ENCODE data around the gene RNLS. TPM values are rescaled to one million over a fixed set of nuclear protein-coding genes. Genes with fewer than 3 reads are reported as not detected.

RNLS gene
- total RNA-seq, 1 experiment from 2014 or later: not detected

GRCh38 chr10:88583584-88583957, 453 bp upstream of the RNLS start (continued):
- TF ChIP-seq ZBTB33 (IDR thresholded peaks at IDR 0.05; ENCODE audit: extremely low read depth, insufficient replicate concordance, low read length) (no peak), SIN3A (IDR thresholded peaks at IDR 0.05; ENCODE audit: low read depth) (no peak), REST (IDR thresholded peaks at IDR 0.05; ENCODE audit: low read depth) (no peak), CEBPB (IDR thresholded peaks at IDR 0.05; ENCODE audit: low read depth) (no peak), POLR2AphosphoS5 (IDR thresholded peaks at IDR 0.05; ENCODE audit: low read depth, low read length) (no peak)

DNA sequence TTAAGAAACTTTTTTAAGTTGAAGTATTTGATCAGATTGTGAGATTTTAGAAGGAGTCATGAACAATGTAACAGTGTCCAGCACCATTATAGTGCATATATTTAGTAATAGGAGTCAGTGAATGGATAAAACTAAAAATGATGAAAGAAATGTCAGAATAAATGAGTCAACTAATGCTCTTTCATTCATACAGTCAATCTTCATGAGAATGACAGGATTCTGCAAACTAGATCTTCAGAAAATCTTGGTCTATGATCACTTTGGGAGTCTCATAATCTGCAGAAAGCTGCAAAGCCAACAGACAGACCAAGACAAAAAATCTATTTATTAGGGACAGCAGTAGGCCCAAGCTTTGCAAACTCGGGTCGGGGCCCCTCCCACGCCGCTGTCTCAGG, 710 bp downstream of the RNLS start:
- Histone ChIP-seq H3K9me2 (ENCODE audit: insufficient read depth) (no peaks in the 10 kb centered on the region), H3K4me2 (ENCODE audit: low read length) (no peak overlapping the region), H3K9ac (ENCODE audit: low read length) (no peak overlapping the region), H3K79me2 (ENCODE audit: insufficient read depth, low read length) (no peaks in the 10 kb centered on the region), H3K4me1 (ENCODE audit: control insufficient read depth in 1 of 2, insufficient read depth in 2 of 2, low read length in 2 of 2) (no peaks in the 10 kb centered on the region), H3K4me3 (replicated peaks in 1 of 2; ENCODE audit: low read depth in 1 of 2, low read length in 2 of 2) (no peak overlapping the region), H2AFZ (ENCODE audit: low read depth, low read length, poor library complexity, severe bottlenecking) (no peak overlapping the region), H3K27me3 (ENCODE audit: insufficient read depth, low read length) (no peaks in the 10 kb centered on the region), H4K20me1 (ENCODE audit: insufficient read depth) (no peaks in the 10 kb centered on the region), H3K27ac (ENCODE audit: low read depth, low read length) (no peak overlapping the region), H3K9me3 (ENCODE audit: control insufficient read depth in 1 of 2, insufficient read depth in 1 of 2, low read depth in 1 of 2, low read length in 2 of 2) (no peaks in the 10 kb centered on the region), H3K36me3 (ENCODE audit: control insufficient read depth in 1 of 2, insufficient read depth in 2 of 2, low read length in 2 of 2) (no peaks in the 10 kb centered on the region)
- CTCF ChIA-PET: interaction anchor here (1.0 kb wide), 1 partner anchor 350 kb away, joined by 3 read pairs; no protein-coding TSS in a partner anchor
- ATAC-seq (no peak), DNase-seq (ENCODE audit: low read depth, low spot score) (no peak)
- intact Hi-C loops (cut with micrococcal nuclease): loop anchor here (5.0 kb wide), 1 partner anchor 230 kb away; no protein-coding TSS in a partner anchor
- TF ChIP-seq CTCF (IDR thresholded peaks at IDR 0.05 in 2 of 3, conservative IDR thresholded peaks at IDR 0.05 in 1 of 3; ENCODE audit: borderline replicate concordance in 1 of 3, insufficient read depth in 1 of 3, low read depth in 2 of 3, low read length in 2 of 3): no peak
- no peak for TF ChIP-seq ATF3 (IDR thresholded peaks at IDR 0.05)
- TF ChIP-seq EZH2 (IDR thresholded peaks at IDR 0.05): no peak
- TF ChIP-seq REST (IDR thresholded peaks at IDR 0.05; ENCODE audit: low read depth): no peak
- TF ChIP-seq, protein P1, sequence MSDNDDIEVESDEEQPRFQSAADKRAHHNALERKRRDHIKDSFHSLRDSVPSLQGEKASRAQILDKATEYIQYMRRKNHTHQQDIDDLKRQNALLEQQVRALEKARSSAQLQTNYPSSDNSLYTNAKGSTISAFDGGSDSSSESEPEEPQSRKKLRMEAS (IDR thresholded peaks at IDR 0.05): no peak
- no peak for TF ChIP-seq ZFX (IDR thresholded peaks at IDR 0.05)
- no peak for TF ChIP-seq TCF7L2 (IDR thresholded peaks at IDR 0.05; ENCODE audit: borderline replicate concordance, extremely low read depth, insufficient read depth, insufficient read length)
- TF ChIP-seq ELF1 (IDR thresholded peaks at IDR 0.05; ENCODE audit: borderline replicate concordance, low read depth): no peak
- TF ChIP-seq POLR2A (IDR thresholded peaks at IDR 0.05; ENCODE audit: borderline replicate concordance, extremely low read depth, insufficient read depth, insufficient read length): no peak
- POLR2A ChIA-PET: no interaction called here
- RAD21 ChIA-PET (ENCODE audit: low non-redundant PET in 1 of 2, low total read pairs in 2 of 2, uncharacterized antibody in 2 of 2, unreplicated experiment in 2 of 2): no interaction called here
- BruUV-seq (replicated peaks): no TSS peak

All from HCT116 (cell line).